ENCODE results near the gene RNF8. TPM values are rescaled to one million over a fixed set of nuclear protein-coding genes. Genes with fewer than 3 reads are reported as not detected.

The RNF8 gene
- polyA plus RNA-seq, 3 donors = 4.2 to 4.9 (median 4.7) TPM

GRCh38 chr6:37319156-37319555 lies 34.6 kb upstream of the RNF8 start:
- H3K4me2 ChIP-seq (replicated peaks; ENCODE audit: extremely low read depth, low read length, poor library complexity, severe bottlenecking) = no peak overlapping the region
- Mint-ChIP-seq H3K4me3 (no peak overlapping the region), H3K27ac (no peak overlapping the region), H3K9me3 (no peaks in the 10 kb centered on the region), H3K27me3 (ENCODE audit: low read depth in 3 of 3) (no peaks in the 10 kb centered on the region), H3K36me3 (peaks cover 18 to 29% of the 10 kb centered on the region in 2 donors), H3K4me1 (peaks cover 4% of the 10 kb centered on the region)
- H3K36me3 ChIP-seq (replicated peaks in 1 of 2; ENCODE audit: control insufficient read depth in 1 of 2, insufficient read depth in 2 of 2, low read length in 2 of 2) = peaks cover 69 to 93% of the 10 kb centered on the region in 2 donors
- H3K4me3 ChIP-seq (replicated peaks in 1 of 3; ENCODE audit: low read depth in 2 of 3, low read length in 3 of 3) = no peak overlapping the region
- H3K79me2 ChIP-seq (ENCODE audit: insufficient read depth, low read length) = no peaks in the 10 kb centered on the region
- H3K27me3 ChIP-seq (ENCODE audit: control insufficient read depth in 2 of 2, insufficient read depth in 2 of 2, low read length in 2 of 2) = no peaks in the 10 kb centered on the region
- no peak overlapping the region for H2AFZ ChIP-seq (ENCODE audit: insufficient read depth, low read depth, low read length, poor library complexity, severe bottlenecking)
- no peak for DNase-seq
- no peak overlapping the region for H3K27ac ChIP-seq (ENCODE audit: low read depth in 1 of 2, low read length in 2 of 2)
- H3K9ac ChIP-seq (ENCODE audit: insufficient read depth, low read length, poor library complexity, severe bottlenecking) = no peak overlapping the region
- H4K20me1 ChIP-seq (ENCODE audit: insufficient read depth, low read length) = no peaks in the 10 kb centered on the region
- no peak for TF ChIP-seq CTCF (IDR thresholded peaks at IDR 0.05)
- H3K9me3 ChIP-seq (replicated peaks in 1 of 2; ENCODE audit: control insufficient read depth in 1 of 2, insufficient read depth in 1 of 2, low read length in 2 of 2) = no peaks in the 10 kb centered on the region
- H3K4me1 ChIP-seq (ENCODE audit: control insufficient read depth in 1 of 2, insufficient read depth in 2 of 2, low read length in 2 of 2) = no peaks in the 10 kb centered on the region
- 100% methylated on average over 2 of the region's 3 CpGs for WGBS (ENCODE audit: insufficient coverage)
- intact Hi-C loops (cut with micrococcal nuclease) = no loop called here

GRCh38 chr6:37319856-37320480 lies 33.8 kb upstream of the RNF8 start:
- H3K4me1 Mint-ChIP-seq = no peaks in the 10 kb centered on the region
- H2AFZ ChIP-seq (ENCODE audit: insufficient read depth, low read depth, low read length, poor library complexity, severe bottlenecking) = no peak overlapping the region
- no peak for TF ChIP-seq CTCF (IDR thresholded peaks at IDR 0.05)
- H3K36me3 ChIP-seq (replicated peaks in 1 of 2; ENCODE audit: control insufficient read depth in 1 of 2, insufficient read depth in 2 of 2, low read length in 2 of 2) = peaks cover 69 to 93% of the 10 kb centered on the region in 2 donors
- H3K9ac ChIP-seq (ENCODE audit: insufficient read depth, low read length, poor library complexity, severe bottlenecking) = no peak overlapping the region
- H3K27ac Mint-ChIP-seq = no peak overlapping the region
- no peak for DNase-seq
- no peak overlapping the region for H3K4me3 ChIP-seq (replicated peaks in 1 of 3; ENCODE audit: low read depth in 2 of 3, low read length in 3 of 3)
- no peaks in the 10 kb centered on the region for H4K20me1 ChIP-seq (ENCODE audit: insufficient read depth, low read length)
- H3K27me3 Mint-ChIP-seq (ENCODE audit: low read depth in 3 of 3) = no peaks in the 10 kb centered on the region
- H3K4me3 Mint-ChIP-seq = no peak overlapping the region
- no peaks in the 10 kb centered on the region for H3K9me3 ChIP-seq (replicated peaks in 1 of 2; ENCODE audit: control insufficient read depth in 1 of 2, insufficient read depth in 1 of 2, low read length in 2 of 2)
- intact Hi-C loops (cut with micrococcal nuclease) = loop anchor here in 1 of 2 donors (10.0 kb wide), 1 partner anchor 245 kb away; no protein-coding TSS in a partner anchor
- no peaks in the 10 kb centered on the region for H3K79me2 ChIP-seq (ENCODE audit: insufficient read depth, low read length)
- 27% methylated on average over 1 of the region's 4 CpGs for WGBS (ENCODE audit: insufficient coverage)
- H3K9me3 Mint-ChIP-seq = no peaks in the 10 kb centered on the region
- H3K4me2 ChIP-seq (replicated peaks; ENCODE audit: extremely low read depth, low read length, poor library complexity, severe bottlenecking) = no peak overlapping the region
- H3K27me3 ChIP-seq (ENCODE audit: control insufficient read depth in 2 of 2, insufficient read depth in 2 of 2, low read length in 2 of 2) = no peaks in the 10 kb centered on the region
- no peak overlapping the region for H3K27ac ChIP-seq (ENCODE audit: low read depth in 1 of 2, low read length in 2 of 2)
- no peaks in the 10 kb centered on the region for H3K4me1 ChIP-seq (ENCODE audit: control insufficient read depth in 1 of 2, insufficient read depth in 2 of 2, low read length in 2 of 2)
- peaks cover 16 to 23% of the 10 kb centered on the region in 2 donors for H3K36me3 Mint-ChIP-seq

Data from CD14-positive monocyte (primary cell).